ENCODE measurements around the gene CCDC33. TPM values are rescaled to one million over a fixed set of nuclear protein-coding genes. Genes with fewer than 3 reads are reported as not detected.

CCDC33 gene
- total and polyA plus RNA-seq, 2 experiments from 2014 or later = 2.6 to 2.8 TPM

DNA sequence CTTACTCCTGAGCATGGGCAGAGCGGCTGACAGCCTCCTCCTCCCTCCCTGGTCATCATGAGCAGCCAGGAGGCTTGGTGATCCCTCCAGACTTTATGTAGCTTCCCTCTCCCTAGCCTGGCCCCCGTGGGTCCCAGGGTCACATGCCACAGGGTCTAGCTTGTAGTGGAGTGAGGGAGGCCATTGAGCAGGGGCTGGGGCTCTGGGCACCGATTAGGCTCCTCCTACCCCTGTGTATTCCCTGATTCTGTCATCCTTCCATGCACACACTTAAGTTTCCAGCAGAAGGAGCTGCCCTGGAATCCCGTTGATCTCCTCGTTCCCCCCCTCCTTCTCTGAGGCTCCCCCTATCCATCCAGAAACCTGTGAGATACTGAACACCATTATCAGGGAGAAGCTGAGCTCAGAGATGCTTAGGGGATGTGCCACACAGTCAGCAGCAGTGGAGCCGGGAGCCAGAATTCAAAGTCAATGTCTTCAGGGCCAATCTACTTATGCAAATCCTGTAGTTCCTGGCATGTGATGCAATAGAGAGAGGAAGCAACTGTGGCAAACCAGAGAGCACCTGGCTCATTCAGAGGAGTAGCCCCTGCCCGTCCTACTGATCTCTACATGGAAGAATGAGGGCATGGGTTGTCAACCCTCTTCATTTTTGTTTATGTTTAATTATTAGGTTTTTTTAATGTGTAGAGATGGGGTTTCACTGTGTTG, 17.2 kb downstream of the CCDC33 start:
- Mint-ChIP-seq H3K27ac (peak overlapping the region; percentile 30; the same call in 1 of the 2 replicates), H3K9me3 (no peaks in the 10 kb centered on the region), H3K4me3 (no peak overlapping the region), H3K36me3 (ENCODE audit: low read depth) (no peaks in the 10 kb centered on the region), H3K4me1 (peaks cover 12% of the 10 kb centered on the region), H3K27me3 (ENCODE audit: insufficient read depth, low read depth, poor library complexity) (peaks cover 20% of the 10 kb centered on the region)
- Histone ChIP-seq H3F3A (replicated peaks; ENCODE audit: low read depth) (no peaks in the 10 kb centered on the region), H4K20me1 (replicated peaks; ENCODE audit: insufficient read depth) (no peaks in the 10 kb centered on the region), H3K27ac (ENCODE audit: low read depth) (no peak overlapping the region), H3K4me1 (ENCODE audit: insufficient read depth) (0 out of 2 replicates have a peak, but pooled peaks cover 4% of the 10 kb centered on the region), H3K27me3 (ENCODE audit: insufficient read depth) (no peaks in the 10 kb centered on the region), H3K9me2 (ENCODE audit: insufficient read depth) (no peaks in the 10 kb centered on the region), H3K79me2 (replicated peaks; ENCODE audit: insufficient read depth) (no peaks in the 10 kb centered on the region), H3K36me3 (ENCODE audit: insufficient read depth) (no peaks in the 10 kb centered on the region), H3K4me3 (no peak overlapping the region), H3K4me2 (no peak overlapping the region), H2AFZ (no peak overlapping the region)
- ATAC-seq (peak; percentile 40), DNase-seq (ENCODE audit: low spot score) (peak; percentile 33)
- TF ChIP-seq JUNB (IDR thresholded peaks at IDR 0.05; ENCODE audit: unreplicated experiment) = no peak
- TF ChIP-seq, protein P1, sequence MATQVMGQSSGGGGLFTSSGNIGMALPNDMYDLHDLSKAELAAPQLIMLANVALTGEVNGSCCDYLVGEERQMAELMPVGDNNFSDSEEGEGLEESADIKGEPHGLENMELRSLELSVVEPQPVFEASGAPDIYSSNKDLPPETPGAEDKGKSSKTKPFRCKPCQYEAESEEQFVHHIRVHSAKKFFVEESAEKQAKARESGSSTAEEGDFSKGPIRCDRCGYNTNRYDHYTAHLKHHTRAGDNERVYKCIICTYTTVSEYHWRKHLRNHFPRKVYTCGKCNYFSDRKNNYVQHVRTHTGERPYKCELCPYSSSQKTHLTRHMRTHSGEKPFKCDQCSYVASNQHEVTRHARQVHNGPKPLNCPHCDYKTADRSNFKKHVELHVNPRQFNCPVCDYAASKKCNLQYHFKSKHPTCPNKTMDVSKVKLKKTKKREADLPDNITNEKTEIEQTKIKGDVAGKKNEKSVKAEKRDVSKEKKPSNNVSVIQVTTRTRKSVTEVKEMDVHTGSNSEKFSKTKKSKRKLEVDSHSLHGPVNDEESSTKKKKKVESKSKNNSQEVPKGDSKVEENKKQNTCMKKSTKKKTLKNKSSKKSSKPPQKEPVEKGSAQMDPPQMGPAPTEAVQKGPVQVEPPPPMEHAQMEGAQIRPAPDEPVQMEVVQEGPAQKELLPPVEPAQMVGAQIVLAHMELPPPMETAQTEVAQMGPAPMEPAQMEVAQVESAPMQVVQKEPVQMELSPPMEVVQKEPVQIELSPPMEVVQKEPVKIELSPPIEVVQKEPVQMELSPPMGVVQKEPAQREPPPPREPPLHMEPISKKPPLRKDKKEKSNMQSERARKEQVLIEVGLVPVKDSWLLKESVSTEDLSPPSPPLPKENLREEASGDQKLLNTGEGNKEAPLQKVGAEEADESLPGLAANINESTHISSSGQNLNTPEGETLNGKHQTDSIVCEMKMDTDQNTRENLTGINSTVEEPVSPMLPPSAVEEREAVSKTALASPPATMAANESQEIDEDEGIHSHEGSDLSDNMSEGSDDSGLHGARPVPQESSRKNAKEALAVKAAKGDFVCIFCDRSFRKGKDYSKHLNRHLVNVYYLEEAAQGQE (IDR thresholded peaks at IDR 0.05; ENCODE audit: unreplicated experiment) = no peak

DNA sequence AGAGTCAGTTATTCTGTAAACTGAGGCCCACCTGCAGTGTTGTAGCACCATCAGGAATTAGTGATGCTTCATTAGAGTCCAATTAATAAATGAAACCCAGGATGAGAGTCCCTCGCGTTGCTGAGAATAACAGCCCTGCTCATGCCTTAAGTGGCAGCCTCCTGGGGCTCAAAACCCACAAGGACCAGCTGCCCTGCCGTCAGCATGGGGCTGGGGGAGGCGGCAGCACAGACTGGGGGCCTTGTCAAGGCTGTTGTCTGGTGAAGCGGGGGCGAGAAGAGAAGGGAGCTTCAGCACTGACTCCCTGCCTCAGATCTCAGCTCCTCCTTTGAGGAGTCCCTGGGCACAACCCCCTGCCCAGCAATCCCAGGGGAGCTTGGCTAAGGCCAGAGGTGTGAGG, 21.0 kb downstream of the CCDC33 start:
- no peaks in the 10 kb centered on the region for H3K79me2 ChIP-seq (replicated peaks; ENCODE audit: insufficient read depth)
- H3K4me1 ChIP-seq (ENCODE audit: insufficient read depth) = 0 out of 2 replicates have a peak, but pooled peaks cover 4% of the 10 kb centered on the region
- H3K27ac ChIP-seq (ENCODE audit: low read depth) = no peak overlapping the region
- Mint-ChIP-seq H3K4me3 (no peak overlapping the region), H3K27me3 (ENCODE audit: insufficient read depth, low read depth, poor library complexity) (peaks cover 30% of the 10 kb centered on the region), H3K27ac (no peak overlapping the region), H3K36me3 (ENCODE audit: low read depth) (no peaks in the 10 kb centered on the region), H3K4me1 (peaks cover 29% of the 10 kb centered on the region), H3K9me3 (no peaks in the 10 kb centered on the region)
- no peaks in the 10 kb centered on the region for H3K9me2 ChIP-seq (ENCODE audit: insufficient read depth)
- no peaks in the 10 kb centered on the region for H3F3A ChIP-seq (replicated peaks; ENCODE audit: low read depth)
- no peaks in the 10 kb centered on the region for H3K27me3 ChIP-seq (ENCODE audit: insufficient read depth)
- DNase-seq (ENCODE audit: low spot score) (no peak), ATAC-seq (no peak)
- H2AFZ ChIP-seq = no peak overlapping the region
- no peak overlapping the region for H3K4me2 ChIP-seq
- H3K36me3 ChIP-seq (ENCODE audit: insufficient read depth) = no peaks in the 10 kb centered on the region
- no peaks in the 10 kb centered on the region for H4K20me1 ChIP-seq (replicated peaks; ENCODE audit: insufficient read depth)
- H3K4me3 ChIP-seq = no peak overlapping the region
- TF ChIP-seq, protein P2, sequence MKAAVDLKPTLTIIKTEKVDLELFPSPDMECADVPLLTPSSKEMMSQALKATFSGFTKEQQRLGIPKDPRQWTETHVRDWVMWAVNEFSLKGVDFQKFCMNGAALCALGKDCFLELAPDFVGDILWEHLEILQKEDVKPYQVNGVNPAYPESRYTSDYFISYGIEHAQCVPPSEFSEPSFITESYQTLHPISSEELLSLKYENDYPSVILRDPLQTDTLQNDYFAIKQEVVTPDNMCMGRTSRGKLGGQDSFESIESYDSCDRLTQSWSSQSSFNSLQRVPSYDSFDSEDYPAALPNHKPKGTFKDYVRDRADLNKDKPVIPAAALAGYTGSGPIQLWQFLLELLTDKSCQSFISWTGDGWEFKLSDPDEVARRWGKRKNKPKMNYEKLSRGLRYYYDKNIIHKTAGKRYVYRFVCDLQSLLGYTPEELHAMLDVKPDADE (IDR thresholded peaks at IDR 0.05) = no peak
- TF ChIP-seq, protein P3, sequence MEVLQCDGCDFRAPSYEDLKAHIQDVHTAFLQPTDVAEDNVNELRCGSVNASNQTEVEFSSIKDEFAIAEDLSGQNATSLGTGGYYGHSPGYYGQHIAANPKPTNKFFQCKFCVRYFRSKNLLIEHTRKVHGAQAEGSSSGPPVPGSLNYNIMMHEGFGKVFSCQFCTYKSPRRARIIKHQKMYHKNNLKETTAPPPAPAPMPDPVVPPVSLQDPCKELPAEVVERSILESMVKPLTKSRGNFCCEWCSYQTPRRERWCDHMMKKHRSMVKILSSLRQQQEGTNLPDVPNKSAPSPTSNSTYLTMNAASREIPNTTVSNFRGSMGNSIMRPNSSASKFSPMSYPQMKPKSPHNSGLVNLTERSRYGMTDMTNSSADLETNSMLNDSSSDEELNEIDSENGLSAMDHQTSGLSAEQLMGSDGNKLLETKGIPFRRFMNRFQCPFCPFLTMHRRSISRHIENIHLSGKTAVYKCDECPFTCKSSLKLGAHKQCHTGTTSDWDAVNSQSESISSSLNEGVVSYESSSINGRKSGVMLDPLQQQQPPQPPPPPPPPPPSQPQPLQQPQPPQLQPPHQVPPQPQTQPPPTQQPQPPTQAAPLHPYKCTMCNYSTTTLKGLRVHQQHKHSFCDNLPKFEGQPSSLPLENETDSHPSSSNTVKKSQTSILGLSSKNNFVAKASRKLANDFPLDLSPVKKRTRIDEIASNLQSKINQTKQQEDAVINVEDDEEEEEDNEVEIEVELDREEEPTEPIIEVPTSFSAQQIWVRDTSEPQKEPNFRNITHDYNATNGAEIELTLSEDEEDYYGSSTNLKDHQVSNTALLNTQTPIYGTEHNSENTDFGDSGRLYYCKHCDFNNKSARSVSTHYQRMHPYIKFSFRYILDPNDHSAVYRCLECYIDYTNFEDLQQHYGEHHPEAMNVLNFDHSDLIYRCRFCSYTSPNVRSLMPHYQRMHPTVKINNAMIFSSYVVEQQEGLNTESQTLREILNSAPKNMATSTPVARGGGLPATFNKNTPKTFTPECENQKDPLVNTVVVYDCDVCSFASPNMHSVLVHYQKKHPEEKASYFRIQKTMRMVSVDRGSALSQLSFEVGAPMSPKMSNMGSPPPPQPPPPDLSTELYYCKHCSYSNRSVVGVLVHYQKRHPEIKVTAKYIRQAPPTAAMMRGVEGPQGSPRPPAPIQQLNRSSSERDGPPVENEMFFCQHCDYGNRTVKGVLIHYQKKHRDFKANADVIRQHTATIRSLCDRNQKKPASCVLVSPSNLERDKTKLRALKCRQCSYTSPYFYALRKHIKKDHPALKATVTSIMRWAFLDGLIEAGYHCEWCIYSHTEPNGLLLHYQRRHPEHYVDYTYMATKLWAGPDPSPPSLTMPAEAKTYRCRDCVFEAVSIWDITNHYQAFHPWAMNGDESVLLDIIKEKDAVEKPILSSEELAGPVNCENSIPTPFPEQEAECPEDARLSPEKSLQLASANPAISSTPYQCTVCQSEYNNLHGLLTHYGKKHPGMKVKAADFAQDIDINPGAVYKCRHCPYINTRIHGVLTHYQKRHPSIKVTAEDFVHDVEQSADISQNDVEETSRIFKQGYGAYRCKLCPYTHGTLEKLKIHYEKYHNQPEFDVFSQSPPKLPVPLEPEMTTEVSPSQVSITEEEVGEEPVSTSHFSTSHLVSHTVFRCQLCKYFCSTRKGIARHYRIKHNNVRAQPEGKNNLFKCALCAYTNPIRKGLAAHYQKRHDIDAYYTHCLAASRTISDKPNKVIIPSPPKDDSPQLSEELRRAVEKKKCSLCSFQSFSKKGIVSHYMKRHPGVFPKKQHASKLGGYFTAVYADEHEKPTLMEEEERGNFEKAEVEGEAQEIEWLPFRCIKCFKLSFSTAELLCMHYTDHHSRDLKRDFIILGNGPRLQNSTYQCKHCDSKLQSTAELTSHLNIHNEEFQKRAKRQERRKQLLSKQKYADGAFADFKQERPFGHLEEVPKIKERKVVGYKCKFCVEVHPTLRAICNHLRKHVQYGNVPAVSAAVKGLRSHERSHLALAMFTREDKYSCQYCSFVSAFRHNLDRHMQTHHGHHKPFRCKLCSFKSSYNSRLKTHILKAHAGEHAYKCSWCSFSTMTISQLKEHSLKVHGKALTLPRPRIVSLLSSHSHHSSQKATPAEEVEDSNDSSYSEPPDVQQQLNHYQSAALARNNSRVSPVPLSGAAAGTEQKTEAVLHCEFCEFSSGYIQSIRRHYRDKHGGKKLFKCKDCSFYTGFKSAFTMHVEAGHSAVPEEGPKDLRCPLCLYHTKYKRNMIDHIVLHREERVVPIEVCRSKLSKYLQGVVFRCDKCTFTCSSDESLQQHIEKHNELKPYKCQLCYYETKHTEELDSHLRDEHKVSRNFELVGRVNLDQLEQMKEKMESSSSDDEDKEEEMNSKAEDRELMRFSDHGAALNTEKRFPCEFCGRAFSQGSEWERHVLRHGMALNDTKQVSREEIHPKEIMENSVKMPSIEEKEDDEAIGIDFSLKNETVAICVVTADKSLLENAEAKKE (CRISPR knock-in tag; IDR thresholded peaks at IDR 0.05) = no peak
- TF ChIP-seq, protein P1 (IDR thresholded peaks at IDR 0.05; ENCODE audit: unreplicated experiment) = no peak
- no peak for TF ChIP-seq STAT1 (IDR thresholded peaks at IDR 0.05; ENCODE audit: unreplicated experiment)

Measured in GM23338 (cell line).